ENCODE data around the gene FAM187B.
"Not testable (repeated sequence)": the region's sequence is repeated elsewhere in the genome, so short reads cannot be mapped to it uniquely, and the experiment has no call there.

FAM187B gene

GRCh38 chr19:35231956-35232645 is 3.6 kb upstream of the FAM187B start:
- DNase-seq, result no peak

GRCh38 chr19:35229601-35230000 is 1.1 kb upstream of the FAM187B start:
- no peak for DNase-seq

- no peak for DNase-seq
Observed at GRCh38 chr19:35226748-35227147, 1.8 kb downstream of the FAM187B start.

- no peak for DNase-seq
Observed at GRCh38 chr19:35225951-35226350, 2.6 kb downstream of the FAM187B start.

- no peak for DNase-seq
Observed at GRCh38 chr19:35224681-35225571, 3.6 kb downstream of the FAM187B start.

- peak; percentile 49 for DNase-seq
Observed at GRCh38 chr19:35223862-35224505, 4.6 kb downstream of the FAM187B start.

GRCh38 chr19:35223084-35223790 is 5.3 kb downstream of the FAM187B start:
- no peak for DNase-seq

GRCh38 chr19:35222373-35223015 is 6.0 kb downstream of the FAM187B start:
- no peak for DNase-seq

- DNase-seq, result not testable (repeated sequence)
Observed at GRCh38 chr19:35220973-35221590, 7.5 kb downstream of the FAM187B start.

GRCh38 chr19:35220315-35220921 is 8.1 kb downstream of the FAM187B start:
- DNase-seq, result no peak

- no peak for DNase-seq
Observed at GRCh38 chr19:35219008-35219407, 9.5 kb downstream of the FAM187B start.

- no peak for DNase-seq
Observed at GRCh38 chr19:35217649-35217990, 10.9 kb downstream of the FAM187B start.

GRCh38 chr19:35216833-35217648 is 11.5 kb downstream of the FAM187B start:
- no peak for DNase-seq

- peak; percentile 23 for DNase-seq
Observed at GRCh38 chr19:35216016-35216832, 12.3 kb downstream of the FAM187B start.

GRCh38 chr19:35214766-35215422 is 13.6 kb downstream of the FAM187B start:
- no peak for DNase-seq

- DNase-seq, result peak; percentile 73
Observed at GRCh38 chr19:35213663-35214632, 14.6 kb downstream of the FAM187B start.

- DNase-seq, result no peak
Observed at GRCh38 chr19:35212241-35212640, 16.3 kb downstream of the FAM187B start.

Measured in EL (cell line).